Lower lobe of right lung (tissue), 2 donors: ENCODE measurements around the gene COX15. TPM values are rescaled to one million over a fixed set of nuclear protein-coding genes. Genes with fewer than 3 reads are reported as not detected.
"Not testable (repeated sequence)": the region's sequence is repeated elsewhere in the genome, so short reads cannot be mapped to it uniquely, and the experiment has no call there.

Experiments used
- ATAC-seq, 2 donors: fragments of 200-7000 bp; cut with Tn5 transposase; one replicate each; pipeline ENCODE4 v1.9.1; 2020 to 2022; ENCODE audit warnings: mild to moderate bottlenecking in 2 of 2, moderate library complexity in 2 of 2
- DNase-seq: peaks from one replicate; pipeline ENCODE4 v3.0.0-alpha.2; 2020
- H3K27ac ChIP-seq: fragments of 200-600 bp; one replicate; pipeline ENCODE4 v1.8.0; 2022
- H3K27me3 ChIP-seq: fragments of 200-600 bp; one replicate; pipeline ENCODE4 v1.8.0; 2022; ENCODE audit warnings: low read depth
- H3K36me3 ChIP-seq: fragments of 200-600 bp; one replicate; pipeline ENCODE4 v1.8.0; 2022; ENCODE audit warnings: mild to moderate bottlenecking
- H3K4me1 ChIP-seq: fragments of 200-600 bp; one replicate; pipeline ENCODE4 v1.8.0; 2022
- H3K4me3 ChIP-seq: fragments of 200-600 bp; one replicate; pipeline ENCODE4 v1.8.0; 2022; ENCODE audit warnings: mild to moderate bottlenecking
- H3K9me3 ChIP-seq: fragments of 200-600 bp; one replicate; pipeline ENCODE4 v1.8.0; 2022
- CTCF ChIP-seq: fragments of 200-600 bp; IDR thresholded peaks from one replicate; pipeline ENCODE4 v1.8.0; 2022; ENCODE audit warnings: antibody characterized with exemption, mild to moderate bottlenecking
- intact Hi-C: fragments of 100-400 bp; cut with DNase I; formaldehyde crosslinking; loops from one replicate; pipeline ENCODE4 v1.11.0; 2022
- total RNA-seq: library from RNA; stranded (reverse); fragmentation: NEBNext Ultra II Directional; extraction: Animal tissue kit (Norgen Biotek cat#: 25700); gene quantifications from one replicate; pipeline ENCODE4 v1.2.1, GENCODE V29; 2021
- donor health status: DM: no; HTN: yes; CAD: no; lungs with severe emphysema.

The COX15 gene
- total RNA-seq, 1 donor from 2014 or later: 33.1 TPM

GRCh38 chr10:99748823-99749451, 17.0 kb upstream of the COX15 start:
- no peak for TF ChIP-seq CTCF
- intact Hi-C loops: no loop called here
- Histone ChIP-seq H3K4me3 (no peak overlapping the region), H3K4me1 (no peaks in the 10 kb centered on the region), H3K36me3 (peaks cover 97% of the 10 kb centered on the region), H3K27ac (no peak overlapping the region), H3K27me3 (no peaks in the 10 kb centered on the region), H3K9me3 (no peaks in the 10 kb centered on the region)
- DNase-seq: no peak
- ATAC-seq: no peak

- ATAC-seq, H3K27ac ChIP-seq, DNase-seq, H3K4me3 ChIP-seq, intact Hi-C loops, H3K9me3 ChIP-seq, H3K4me1 ChIP-seq, H3K27me3 ChIP-seq: not testable (repeated sequence)
- H3K36me3 ChIP-seq: peaks cover 97% of the 10 kb centered on the region
These were observed 14.2 kb upstream of the COX15 start for GRCh38 chr10:99746166-99746565.

- ATAC-seq: no peak
- DNase-seq: no peak
- H3K4me3 ChIP-seq: no peak overlapping the region
- H3K27me3 ChIP-seq: no peaks in the 10 kb centered on the region
- H3K36me3 ChIP-seq: peaks cover 96% of the 10 kb centered on the region
- peaks cover 12% of the 10 kb centered on the region for H3K9me3 ChIP-seq
- no peak overlapping the region for H3K27ac ChIP-seq
- H3K4me1 ChIP-seq: no peaks in the 10 kb centered on the region
- intact Hi-C loops: no loop called here
- TF ChIP-seq CTCF: no peak
These were observed 11.9 kb upstream of the COX15 start for GRCh38 chr10:99743841-99744240.

GRCh38 chr10:99742701-99743100, 10.8 kb upstream of the COX15 start:
- Histone ChIP-seq H3K9me3 (peaks cover 12% of the 10 kb centered on the region), H3K4me1 (no peaks in the 10 kb centered on the region), H3K4me3 (no peak overlapping the region), H3K27me3 (no peaks in the 10 kb centered on the region), H3K27ac (no peak overlapping the region), H3K36me3 (peaks cover 88% of the 10 kb centered on the region)
- TF ChIP-seq CTCF: no peak
- no peak for ATAC-seq
- no peak for DNase-seq
- intact Hi-C loops: no loop called here

GRCh38 chr10:99742254-99742653, 10.3 kb upstream of the COX15 start:
- no peak overlapping the region for H3K27ac ChIP-seq
- DNase-seq (no peak), ATAC-seq (no peak)
- TF ChIP-seq CTCF: no peak
- intact Hi-C loops: no loop called here
- H3K27me3 ChIP-seq: no peaks in the 10 kb centered on the region
- H3K36me3 ChIP-seq: peaks cover 88% of the 10 kb centered on the region
- H3K4me1 ChIP-seq: no peaks in the 10 kb centered on the region
- H3K4me3 ChIP-seq: no peak overlapping the region
- H3K9me3 ChIP-seq: peaks cover 12% of the 10 kb centered on the region

GRCh38 chr10:99740933-99741559, 9.1 kb upstream of the COX15 start:
- Histone ChIP-seq H3K27me3 (no peaks in the 10 kb centered on the region), H3K27ac (no peak overlapping the region), H3K4me1 (no peaks in the 10 kb centered on the region), H3K36me3 (peaks cover 88% of the 10 kb centered on the region), H3K9me3 (peaks cover 12% of the 10 kb centered on the region), H3K4me3 (no peak overlapping the region)
- no peak for ATAC-seq
- TF ChIP-seq CTCF: no peak
- intact Hi-C loops: no loop called here
- no peak for DNase-seq
